GM19372 (cell line): ENCODE results near the gene OR6K3.
"Not testable (repeated sequence)": the region's sequence is repeated elsewhere in the genome, so short reads cannot be mapped to it uniquely, and the experiment has no call there.

ENCODE experiments used
- ATAC-seq: cut with Tn5 transposase; IDR thresholded peaks from one replicate; pipeline ENCODE4 v1.9.1; 2021; ENCODE audit warnings: mild to moderate bottlenecking, low read depth, moderate library complexity; ENCODE audit not compliant: unreplicated experiment

The OR6K3 gene

GRCh38 chr1:158688343-158688742, 32.2 kb downstream of the OR6K3 start:
- not testable (repeated sequence) for ATAC-seq

- ATAC-seq = no peak
These were observed 33.5 kb downstream of the OR6K3 start for GRCh38 chr1:158687037-158687436.

- ATAC-seq = no peak
These were observed 34.2 kb downstream of the OR6K3 start, which contains the start of gene SPTA1 for GRCh38 chr1:158686111-158687009. SPTA1 (minus strand) TSS chr1:158686715; CDS start chr1:158686517, 198 bp downstream.

GRCh38 chr1:158685085-158685484, 35.4 kb downstream of the OR6K3 start:
- no peak for ATAC-seq

GRCh38 chr1:158681606-158682005, 38.9 kb downstream of the OR6K3 start:
- no peak for ATAC-seq

- no peak for ATAC-seq
These were observed 41.2 kb downstream of the OR6K3 start for GRCh38 chr1:158679289-158679688.

GRCh38 chr1:158675563-158676323, 44.8 kb downstream of the OR6K3 start:
- no peak for ATAC-seq

GRCh38 chr1:158674302-158674701, 46.2 kb downstream of the OR6K3 start:
- no peak for ATAC-seq
